Measurements from ENCODE around the gene TP53I3.

DNA sequence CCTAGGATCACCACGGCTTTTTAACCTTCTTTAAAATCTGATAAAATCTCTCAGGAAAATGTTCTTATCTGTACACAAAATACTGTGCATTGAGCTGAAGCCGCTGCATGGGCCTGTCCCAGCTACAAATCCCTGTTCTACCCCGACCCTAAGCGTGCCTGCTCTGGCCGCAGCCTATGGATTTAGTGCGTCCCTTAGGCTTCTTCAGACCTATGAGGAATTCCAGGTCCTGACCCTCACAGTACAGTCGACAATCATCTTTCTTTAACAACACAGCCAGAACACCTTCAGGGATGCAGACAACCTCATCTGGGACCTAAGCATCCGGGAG lies 37.0 kb downstream of the TP53I3 start:
- TF ChIP-seq, protein P1, sequence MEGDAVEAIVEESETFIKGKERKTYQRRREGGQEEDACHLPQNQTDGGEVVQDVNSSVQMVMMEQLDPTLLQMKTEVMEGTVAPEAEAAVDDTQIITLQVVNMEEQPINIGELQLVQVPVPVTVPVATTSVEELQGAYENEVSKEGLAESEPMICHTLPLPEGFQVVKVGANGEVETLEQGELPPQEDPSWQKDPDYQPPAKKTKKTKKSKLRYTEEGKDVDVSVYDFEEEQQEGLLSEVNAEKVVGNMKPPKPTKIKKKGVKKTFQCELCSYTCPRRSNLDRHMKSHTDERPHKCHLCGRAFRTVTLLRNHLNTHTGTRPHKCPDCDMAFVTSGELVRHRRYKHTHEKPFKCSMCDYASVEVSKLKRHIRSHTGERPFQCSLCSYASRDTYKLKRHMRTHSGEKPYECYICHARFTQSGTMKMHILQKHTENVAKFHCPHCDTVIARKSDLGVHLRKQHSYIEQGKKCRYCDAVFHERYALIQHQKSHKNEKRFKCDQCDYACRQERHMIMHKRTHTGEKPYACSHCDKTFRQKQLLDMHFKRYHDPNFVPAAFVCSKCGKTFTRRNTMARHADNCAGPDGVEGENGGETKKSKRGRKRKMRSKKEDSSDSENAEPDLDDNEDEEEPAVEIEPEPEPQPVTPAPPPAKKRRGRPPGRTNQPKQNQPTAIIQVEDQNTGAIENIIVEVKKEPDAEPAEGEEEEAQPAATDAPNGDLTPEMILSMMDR (IDR thresholded peaks at IDR 0.05; ENCODE audit: low read depth, low read length), result no peak
- TF ChIP-seq, protein P2, sequence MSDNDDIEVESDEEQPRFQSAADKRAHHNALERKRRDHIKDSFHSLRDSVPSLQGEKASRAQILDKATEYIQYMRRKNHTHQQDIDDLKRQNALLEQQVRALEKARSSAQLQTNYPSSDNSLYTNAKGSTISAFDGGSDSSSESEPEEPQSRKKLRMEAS (IDR thresholded peaks at IDR 0.05; ENCODE audit: low read depth, low read length), result no peak

All from NB4 (cell line).